WTC11 (cell line): Measurements from ENCODE around the gene RAPGEF1. TPM values are rescaled to one million over a fixed set of nuclear protein-coding genes. Genes with fewer than 3 reads are reported as not detected.

Experiments
- ATAC-seq: fragments of 200-7000 bp; cut with Tn5 transposase; 2 replicates; pipeline ENCODE4 v1.10.0; 2021; ENCODE audit warnings: mild to moderate bottlenecking, moderate library complexity
- CTCF ChIA-PET: fragments of 300-600 bp; sonication (Branson Sonifier 250); formaldehyde crosslinking; loops from one replicate; lab custom pipeline; 2021; ENCODE audit warnings: antibody characterized with exemption; lab: Charles Lee
- POLR2A ChIA-PET: fragments of 350-600 bp; sonication (Branson Sonifier 250); formaldehyde crosslinking; loops from one replicate; lab custom pipeline; 2021; ENCODE audit warnings: antibody characterized with exemption; lab: Charles Lee
- DNase-seq: peaks from one replicate; pipeline ENCODE4 v3.0.0; 2021; ENCODE audit warnings: low spot score
- H3K27ac Mint-ChIP-seq: 2 replicates; pipeline ENCODE4 v1.8.0; 2021; ENCODE audit warnings: mixed read lengths
- H3K27me3 Mint-ChIP-seq: 2 replicates; pipeline ENCODE4 v1.8.0; 2021; ENCODE audit warnings: low read depth, mild to moderate bottlenecking, moderate library complexity, mixed read lengths
- H3K36me3 Mint-ChIP-seq: 2 replicates; pipeline ENCODE4 v1.8.0; 2021; ENCODE audit warnings: mixed read lengths
- H3K4me1 Mint-ChIP-seq: 2 replicates; pipeline ENCODE4 v1.8.0; 2022; ENCODE audit warnings: mixed read lengths
- H3K4me3 Mint-ChIP-seq: 2 replicates; pipeline ENCODE4 v1.8.0; 2021; ENCODE audit warnings: mild to moderate bottlenecking, moderate library complexity, mixed read lengths
- H3K9me3 Mint-ChIP-seq: 2 replicates; pipeline ENCODE4 v1.8.0; 2021; ENCODE audit warnings: mixed read lengths
- ATF2 ChIP-seq: sonication (generic); formaldehyde crosslinking; IDR thresholded peaks from 2 replicates; pipeline ENCODE4 v1.8.1; 2022; ENCODE audit warnings: low read depth, missing genetic modification reagents, borderline replicate concordance
- GTF2I ChIP-seq: fragments of 250-450 bp; sonication (Bioruptor Pico); conservative IDR thresholded peaks from 2 replicates; pipeline ENCODE4 v1.4.0; 2021; ENCODE audit warnings: mild to moderate bottlenecking
- JAZF1 ChIP-seq: fragments of 250-450 bp; sonication (Bioruptor Pico); IDR thresholded peaks from 2 replicates; pipeline ENCODE4 v1.9.0; 2021; ENCODE audit warnings: moderate library complexity, mild to moderate bottlenecking, inconsistent platforms
- NR2C2 ChIP-seq: sonication (generic); formaldehyde crosslinking; IDR thresholded peaks from 2 replicates; pipeline ENCODE4 v1.8.0; 2022; ENCODE audit warnings: mild to moderate bottlenecking, missing genetic modification reagents
- TP53 ChIP-seq: sonication (generic); formaldehyde crosslinking; IDR thresholded peaks from 2 replicates; pipeline ENCODE4 v1.8.1; 2023; ENCODE audit warnings: mild to moderate bottlenecking, missing genetic modification reagents
- USF1 ChIP-seq: sonication (generic); formaldehyde crosslinking; IDR thresholded peaks from 2 replicates; pipeline ENCODE4 v1.8.0; 2022; ENCODE audit warnings: mild to moderate bottlenecking, missing genetic modification reagents
- ZNF425 ChIP-seq: fragments of 250-450 bp; sonication (Bioruptor Pico); conservative IDR thresholded peaks from 2 replicates; pipeline ENCODE4 v1.9.0; 2021; ENCODE audit warnings: mild to moderate bottlenecking
- total RNA-seq: library from RNA; stranded (reverse); gene quantifications from 3 replicates; pipeline ENCODE4 v1.2.3, GENCODE V29; 2021
- TF ChIP-seq, protein P1 (sequence below): fragments of 250-450 bp; sonication (Bioruptor Pico); IDR thresholded peaks from 2 replicates; pipeline ENCODE4 v1.9.0; 2021; ENCODE audit warnings: mild to moderate bottlenecking
- TF ChIP-seq, protein P2 (sequence below): sonication (generic); formaldehyde crosslinking; IDR thresholded peaks from 2 replicates; pipeline ENCODE4 v1.8.1; 2022; ENCODE audit warnings: missing genetic modification reagents, borderline replicate concordance
- TF ChIP-seq, protein P3 (sequence below): sonication (generic); formaldehyde crosslinking; IDR thresholded peaks from 2 replicates; pipeline ENCODE4 v1.8.0; 2023; ENCODE audit warnings: mild to moderate bottlenecking, missing genetic modification reagents

RAPGEF1 gene
- total RNA-seq, 1 experiment from 2014 or later, result 66.2 TPM

- ChIA-PET CTCF (no interaction called here), POLR2A (no interaction called here)
- no peaks in the 10 kb centered on the region for H3K4me1 Mint-ChIP-seq
- H3K4me3 Mint-ChIP-seq, result no peak overlapping the region
- peaks cover 15% of the 10 kb centered on the region for H3K36me3 Mint-ChIP-seq
- TF ChIP-seq NR2C2, result no peak
- TF ChIP-seq, protein P1, sequence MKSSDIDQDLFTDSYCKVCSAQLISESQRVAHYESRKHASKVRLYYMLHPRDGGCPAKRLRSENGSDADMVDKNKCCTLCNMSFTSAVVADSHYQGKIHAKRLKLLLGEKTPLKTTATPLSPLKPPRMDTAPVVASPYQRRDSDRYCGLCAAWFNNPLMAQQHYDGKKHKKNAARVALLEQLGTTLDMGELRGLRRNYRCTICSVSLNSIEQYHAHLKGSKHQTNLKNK (CRISPR knock-in tag), result no peak
- TF ChIP-seq TP53, result no peak
- TF ChIP-seq USF1 (CRISPR knock-in tag), result no peak
- no peak for TF ChIP-seq ATF2 (CRISPR knock-in tag)
- TF ChIP-seq, protein P2, sequence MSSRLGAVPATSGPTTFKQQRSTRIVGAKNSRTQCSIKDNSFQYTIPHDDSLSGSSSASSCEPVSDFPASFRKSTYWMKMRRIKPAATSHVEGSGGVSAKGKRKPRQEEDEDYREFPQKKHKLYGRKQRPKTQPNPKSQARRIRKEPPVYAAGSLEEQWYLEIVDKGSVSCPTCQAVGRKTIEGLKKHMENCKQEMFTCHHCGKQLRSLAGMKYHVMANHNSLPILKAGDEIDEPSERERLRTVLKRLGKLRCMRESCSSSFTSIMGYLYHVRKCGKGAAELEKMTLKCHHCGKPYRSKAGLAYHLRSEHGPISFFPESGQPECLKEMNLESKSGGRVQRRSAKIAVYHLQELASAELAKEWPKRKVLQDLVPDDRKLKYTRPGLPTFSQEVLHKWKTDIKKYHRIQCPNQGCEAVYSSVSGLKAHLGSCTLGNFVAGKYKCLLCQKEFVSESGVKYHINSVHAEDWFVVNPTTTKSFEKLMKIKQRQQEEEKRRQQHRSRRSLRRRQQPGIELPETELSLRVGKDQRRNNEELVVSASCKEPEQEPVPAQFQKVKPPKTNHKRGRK (CRISPR knock-in tag), result no peak
- no peak for TF ChIP-seq GTF2I (CRISPR knock-in tag)
- H3K9me3 Mint-ChIP-seq, result no peaks in the 10 kb centered on the region
- H3K27ac Mint-ChIP-seq, result no peak overlapping the region
- ATAC-seq (no peak), DNase-seq (no peak)
- no peaks in the 10 kb centered on the region for H3K27me3 Mint-ChIP-seq
Observed at GRCh38 chr9:131583836-131584555, 155.9 kb downstream of the RAPGEF1 start.

DNA sequence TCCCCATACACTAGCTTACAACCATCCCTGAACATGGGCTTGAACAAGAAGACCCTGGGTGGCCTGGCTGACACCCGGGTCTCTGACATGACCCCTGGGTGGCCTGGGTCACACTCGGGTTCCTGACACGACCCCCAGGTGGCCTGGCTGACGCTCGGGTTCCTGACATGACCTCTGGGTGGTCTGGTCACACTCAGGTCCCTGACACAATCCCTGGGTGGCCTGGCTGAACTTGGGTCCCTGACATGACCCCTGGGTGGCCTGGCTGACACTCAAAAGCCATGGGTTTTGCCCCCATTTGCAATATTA is 156.6 kb downstream of the RAPGEF1 start:
- no peak for TF ChIP-seq JAZF1 (CRISPR knock-in tag)
- no peak for TF ChIP-seq USF1 (CRISPR knock-in tag)
- no peak for TF ChIP-seq ZNF425
- TF ChIP-seq, protein P3, sequence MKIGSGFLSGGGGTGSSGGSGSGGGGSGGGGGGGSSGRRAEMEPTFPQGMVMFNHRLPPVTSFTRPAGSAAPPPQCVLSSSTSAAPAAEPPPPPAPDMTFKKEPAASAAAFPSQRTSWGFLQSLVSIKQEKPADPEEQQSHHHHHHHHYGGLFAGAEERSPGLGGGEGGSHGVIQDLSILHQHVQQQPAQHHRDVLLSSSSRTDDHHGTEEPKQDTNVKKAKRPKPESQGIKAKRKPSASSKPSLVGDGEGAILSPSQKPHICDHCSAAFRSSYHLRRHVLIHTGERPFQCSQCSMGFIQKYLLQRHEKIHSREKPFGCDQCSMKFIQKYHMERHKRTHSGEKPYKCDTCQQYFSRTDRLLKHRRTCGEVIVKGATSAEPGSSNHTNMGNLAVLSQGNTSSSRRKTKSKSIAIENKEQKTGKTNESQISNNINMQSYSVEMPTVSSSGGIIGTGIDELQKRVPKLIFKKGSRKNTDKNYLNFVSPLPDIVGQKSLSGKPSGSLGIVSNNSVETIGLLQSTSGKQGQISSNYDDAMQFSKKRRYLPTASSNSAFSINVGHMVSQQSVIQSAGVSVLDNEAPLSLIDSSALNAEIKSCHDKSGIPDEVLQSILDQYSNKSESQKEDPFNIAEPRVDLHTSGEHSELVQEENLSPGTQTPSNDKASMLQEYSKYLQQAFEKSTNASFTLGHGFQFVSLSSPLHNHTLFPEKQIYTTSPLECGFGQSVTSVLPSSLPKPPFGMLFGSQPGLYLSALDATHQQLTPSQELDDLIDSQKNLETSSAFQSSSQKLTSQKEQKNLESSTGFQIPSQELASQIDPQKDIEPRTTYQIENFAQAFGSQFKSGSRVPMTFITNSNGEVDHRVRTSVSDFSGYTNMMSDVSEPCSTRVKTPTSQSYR, result no peak

More for the DNA sequence above, 156.6 kb downstream of the RAPGEF1 start:
- H3K27me3 Mint-ChIP-seq, result no peaks in the 10 kb centered on the region
- H3K4me1 Mint-ChIP-seq, result no peaks in the 10 kb centered on the region
- no peak overlapping the region for H3K4me3 Mint-ChIP-seq
- no peak for DNase-seq
- H3K36me3 Mint-ChIP-seq, result peaks cover 15% of the 10 kb centered on the region
- no peak overlapping the region for H3K27ac Mint-ChIP-seq
- H3K9me3 Mint-ChIP-seq, result no peaks in the 10 kb centered on the region
- ChIA-PET CTCF (no interaction called here), POLR2A (no interaction called here)
- no peak for ATAC-seq
